HL-60 (cell line): ENCODE results near the gene ZNF28.
A peak's percentile ranks its signal among the peaks of the same experiment; 100 is the strongest.
"Not testable (repeated sequence)": the region's sequence is repeated elsewhere in the genome, so short reads cannot be mapped to it uniquely, and the experiment has no call there.

Experiments
- DNase-seq, 2 experiments: peaks; one replicate each; pipeline ENCODE4 v3.0.0-alpha.2; 2010 to 2020; ENCODE audit warnings: low read depth in 1 of 2, low spot score in 1 of 2
- H3K27ac ChIP-seq: fragments of 250-450 bp; sonication (Bioruptor Pico); replicated peaks from 2 replicates; pipeline ENCODE4 v1.5.1; 2020; ENCODE audit warnings: mild to moderate bottlenecking, moderate library complexity
- H3K27me3 ChIP-seq: fragments of 250-450 bp; sonication (Bioruptor Pico); 2 replicates; pipeline ENCODE4 v1.5.1; 2021; ENCODE audit warnings: mild to moderate bottlenecking, moderate library complexity; ENCODE audit not compliant: insufficient read depth, poor library complexity, severe bottlenecking
- H3K4me3 ChIP-seq: replicated peaks from 2 replicates; pipeline ENCODE4 v1.5.1; 2011; ENCODE audit warnings: mild to moderate bottlenecking, control low read depth, low read length; ENCODE audit not compliant: insufficient read depth
- GABPA ChIP-seq: IDR thresholded peaks from 2 replicates; pipeline ENCODE4 v1.6.1; 2012; ENCODE audit warnings: low read depth
- POLR2AphosphoS5 ChIP-seq: IDR thresholded peaks from 2 replicates; pipeline ENCODE4 v1.6.1; 2012; ENCODE audit warnings: low read depth
- SPI1 ChIP-seq: IDR thresholded peaks from 2 replicates; pipeline ENCODE4 v1.6.1; 2012; ENCODE audit warnings: low read depth, mild to moderate bottlenecking, borderline replicate concordance
- TF ChIP-seq, protein P1 (sequence below): IDR thresholded peaks from one replicate; pipeline ENCODE4 v1.5.1; 2011; ENCODE audit warnings: low read length, control low read depth, inconsistent platforms; ENCODE audit not compliant: insufficient read depth
- TF ChIP-seq, protein P2 (sequence below): IDR thresholded peaks from 2 replicates; pipeline ENCODE4 v1.6.1; 2012; ENCODE audit warnings: low read depth; ENCODE audit not compliant: insufficient replicate concordance

The ZNF28 gene

DNA sequence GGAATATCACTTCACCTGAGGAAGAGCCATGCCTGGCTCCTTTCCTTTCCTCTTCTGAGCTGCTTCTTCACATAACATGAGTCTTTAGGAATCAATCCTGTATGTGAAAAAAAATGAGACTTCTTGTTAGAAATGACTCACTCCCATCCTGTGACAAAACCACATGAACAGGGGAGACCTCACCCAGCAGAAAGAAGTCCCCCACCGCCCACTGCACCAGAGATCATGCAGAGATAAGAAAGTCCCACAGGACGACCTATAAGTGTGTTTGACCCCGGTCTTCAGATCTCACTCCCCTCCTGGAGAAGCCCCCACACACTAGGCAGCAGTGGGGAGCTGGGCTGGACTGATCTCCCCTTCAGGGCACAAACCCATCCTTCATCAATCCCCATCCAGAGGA, 42.6 kb downstream of the ZNF28 start:
- TF ChIP-seq, protein P1, sequence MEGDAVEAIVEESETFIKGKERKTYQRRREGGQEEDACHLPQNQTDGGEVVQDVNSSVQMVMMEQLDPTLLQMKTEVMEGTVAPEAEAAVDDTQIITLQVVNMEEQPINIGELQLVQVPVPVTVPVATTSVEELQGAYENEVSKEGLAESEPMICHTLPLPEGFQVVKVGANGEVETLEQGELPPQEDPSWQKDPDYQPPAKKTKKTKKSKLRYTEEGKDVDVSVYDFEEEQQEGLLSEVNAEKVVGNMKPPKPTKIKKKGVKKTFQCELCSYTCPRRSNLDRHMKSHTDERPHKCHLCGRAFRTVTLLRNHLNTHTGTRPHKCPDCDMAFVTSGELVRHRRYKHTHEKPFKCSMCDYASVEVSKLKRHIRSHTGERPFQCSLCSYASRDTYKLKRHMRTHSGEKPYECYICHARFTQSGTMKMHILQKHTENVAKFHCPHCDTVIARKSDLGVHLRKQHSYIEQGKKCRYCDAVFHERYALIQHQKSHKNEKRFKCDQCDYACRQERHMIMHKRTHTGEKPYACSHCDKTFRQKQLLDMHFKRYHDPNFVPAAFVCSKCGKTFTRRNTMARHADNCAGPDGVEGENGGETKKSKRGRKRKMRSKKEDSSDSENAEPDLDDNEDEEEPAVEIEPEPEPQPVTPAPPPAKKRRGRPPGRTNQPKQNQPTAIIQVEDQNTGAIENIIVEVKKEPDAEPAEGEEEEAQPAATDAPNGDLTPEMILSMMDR = no peak
- TF ChIP-seq SPI1 (no peak), POLR2AphosphoS5 (no peak), GABPA (no peak)
- TF ChIP-seq, protein P2, sequence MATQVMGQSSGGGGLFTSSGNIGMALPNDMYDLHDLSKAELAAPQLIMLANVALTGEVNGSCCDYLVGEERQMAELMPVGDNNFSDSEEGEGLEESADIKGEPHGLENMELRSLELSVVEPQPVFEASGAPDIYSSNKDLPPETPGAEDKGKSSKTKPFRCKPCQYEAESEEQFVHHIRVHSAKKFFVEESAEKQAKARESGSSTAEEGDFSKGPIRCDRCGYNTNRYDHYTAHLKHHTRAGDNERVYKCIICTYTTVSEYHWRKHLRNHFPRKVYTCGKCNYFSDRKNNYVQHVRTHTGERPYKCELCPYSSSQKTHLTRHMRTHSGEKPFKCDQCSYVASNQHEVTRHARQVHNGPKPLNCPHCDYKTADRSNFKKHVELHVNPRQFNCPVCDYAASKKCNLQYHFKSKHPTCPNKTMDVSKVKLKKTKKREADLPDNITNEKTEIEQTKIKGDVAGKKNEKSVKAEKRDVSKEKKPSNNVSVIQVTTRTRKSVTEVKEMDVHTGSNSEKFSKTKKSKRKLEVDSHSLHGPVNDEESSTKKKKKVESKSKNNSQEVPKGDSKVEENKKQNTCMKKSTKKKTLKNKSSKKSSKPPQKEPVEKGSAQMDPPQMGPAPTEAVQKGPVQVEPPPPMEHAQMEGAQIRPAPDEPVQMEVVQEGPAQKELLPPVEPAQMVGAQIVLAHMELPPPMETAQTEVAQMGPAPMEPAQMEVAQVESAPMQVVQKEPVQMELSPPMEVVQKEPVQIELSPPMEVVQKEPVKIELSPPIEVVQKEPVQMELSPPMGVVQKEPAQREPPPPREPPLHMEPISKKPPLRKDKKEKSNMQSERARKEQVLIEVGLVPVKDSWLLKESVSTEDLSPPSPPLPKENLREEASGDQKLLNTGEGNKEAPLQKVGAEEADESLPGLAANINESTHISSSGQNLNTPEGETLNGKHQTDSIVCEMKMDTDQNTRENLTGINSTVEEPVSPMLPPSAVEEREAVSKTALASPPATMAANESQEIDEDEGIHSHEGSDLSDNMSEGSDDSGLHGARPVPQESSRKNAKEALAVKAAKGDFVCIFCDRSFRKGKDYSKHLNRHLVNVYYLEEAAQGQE = no peak
- Histone ChIP-seq H3K4me3 (no peak overlapping the region), H3K27ac (no peak overlapping the region), H3K27me3 (no peaks in the 10 kb centered on the region)
- no peak for DNase-seq

DNA sequence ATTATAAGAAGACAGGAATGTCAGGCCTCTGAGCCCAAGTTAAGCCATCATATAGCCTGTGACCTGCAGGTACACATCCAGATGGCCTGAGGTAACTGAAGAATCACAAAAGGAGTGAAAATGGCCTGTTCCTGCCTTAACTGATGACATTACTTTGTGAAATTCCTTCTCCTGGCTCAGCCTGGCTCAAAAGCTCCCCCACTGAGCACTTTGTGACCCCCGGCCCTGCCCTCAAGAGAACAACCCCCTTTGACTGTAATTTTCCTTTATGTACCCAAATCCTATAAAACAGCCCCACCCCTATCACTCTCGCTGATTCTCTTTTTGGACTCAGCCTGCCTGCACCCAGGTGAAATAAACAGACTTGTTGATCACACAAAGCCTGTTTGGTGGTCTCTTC, 65.0 kb downstream of the ZNF28 start:
- not testable (repeated sequence) for H3K4me3 ChIP-seq, H3K27me3 ChIP-seq, DNase-seq, H3K27ac ChIP-seq

DNA sequence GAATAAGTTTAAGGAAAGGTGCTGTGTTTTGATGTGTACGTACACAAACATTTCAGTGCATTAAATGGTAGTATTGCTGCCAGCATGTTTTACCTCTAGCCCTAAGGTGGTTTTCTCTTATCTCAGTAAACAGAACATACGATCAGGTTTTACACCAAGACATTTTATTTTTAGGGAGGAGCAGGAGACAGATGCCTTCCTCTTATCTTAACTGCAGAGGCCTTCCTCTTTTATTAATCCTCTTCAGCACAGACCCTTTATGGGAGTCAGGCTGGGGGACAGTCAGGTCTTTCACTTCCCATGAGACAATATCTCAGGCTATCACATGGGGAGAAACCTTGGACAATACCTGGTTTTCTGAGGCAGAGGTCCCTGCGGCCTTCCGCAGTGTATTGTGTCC, 71.7 kb downstream of the ZNF28 start:
- Histone ChIP-seq H3K4me3 (no peak overlapping the region), H3K27ac (no peak overlapping the region), H3K27me3 (no peaks in the 10 kb centered on the region)
- TF ChIP-seq, protein P2 = no peak
- TF ChIP-seq, protein P1 = no peak
- TF ChIP-seq GABPA (no peak), POLR2AphosphoS5 (no peak), SPI1 (no peak)
- DNase-seq = no peak

DNA sequence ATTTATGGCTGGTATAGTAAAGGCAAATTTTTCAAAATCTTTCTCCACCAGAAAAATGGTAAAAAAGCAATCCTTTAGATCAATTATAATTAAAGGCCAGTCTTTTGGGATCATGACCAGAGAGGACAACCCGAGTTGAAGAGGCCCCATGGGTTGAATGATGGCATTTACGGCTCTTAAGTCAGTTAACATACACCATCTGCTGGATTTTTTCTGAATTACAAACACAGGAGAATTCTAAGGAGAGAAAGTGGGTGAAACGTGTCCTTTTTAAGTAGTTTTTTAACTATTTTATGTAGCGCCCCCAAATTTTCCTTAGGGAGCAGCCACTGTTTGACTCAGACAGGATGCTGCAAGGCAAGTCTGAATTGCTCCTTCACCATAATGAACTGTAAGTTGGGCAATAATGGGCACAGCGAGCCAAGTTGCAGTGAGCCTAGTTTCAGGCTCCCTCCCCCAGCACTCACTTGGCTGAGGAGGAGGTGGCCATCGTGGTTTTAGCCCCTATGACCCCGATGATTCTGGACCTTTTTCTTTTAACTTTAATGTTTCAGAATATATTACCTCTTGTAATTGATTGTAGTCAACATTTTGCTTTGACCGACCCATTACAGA, 73.0 kb downstream of the ZNF28 start:
- TF ChIP-seq GABPA (no peak), SPI1 (no peak), POLR2AphosphoS5 (no peak)
- TF ChIP-seq, protein P1 = no peak
- TF ChIP-seq, protein P2 = no peak
- H3K27ac ChIP-seq = no peak overlapping the region
- H3K27me3 ChIP-seq = no peaks in the 10 kb centered on the region
- H3K4me3 ChIP-seq = no peak overlapping the region
- peak in 1 of 2 experiments; percentile 4 for DNase-seq
